HUDEP-2 (cell line): Measurements from ENCODE around the gene TPD52L1.

ENCODE experiments used
- DNase-seq, 76 experiments: peaks; one replicate each; lab custom pipeline; 2025; ENCODE audit not compliant: unreplicated experiment in 76 of 76; lab: John Stamatoyannopoulos, UW

Gene TPD52L1

DNA sequence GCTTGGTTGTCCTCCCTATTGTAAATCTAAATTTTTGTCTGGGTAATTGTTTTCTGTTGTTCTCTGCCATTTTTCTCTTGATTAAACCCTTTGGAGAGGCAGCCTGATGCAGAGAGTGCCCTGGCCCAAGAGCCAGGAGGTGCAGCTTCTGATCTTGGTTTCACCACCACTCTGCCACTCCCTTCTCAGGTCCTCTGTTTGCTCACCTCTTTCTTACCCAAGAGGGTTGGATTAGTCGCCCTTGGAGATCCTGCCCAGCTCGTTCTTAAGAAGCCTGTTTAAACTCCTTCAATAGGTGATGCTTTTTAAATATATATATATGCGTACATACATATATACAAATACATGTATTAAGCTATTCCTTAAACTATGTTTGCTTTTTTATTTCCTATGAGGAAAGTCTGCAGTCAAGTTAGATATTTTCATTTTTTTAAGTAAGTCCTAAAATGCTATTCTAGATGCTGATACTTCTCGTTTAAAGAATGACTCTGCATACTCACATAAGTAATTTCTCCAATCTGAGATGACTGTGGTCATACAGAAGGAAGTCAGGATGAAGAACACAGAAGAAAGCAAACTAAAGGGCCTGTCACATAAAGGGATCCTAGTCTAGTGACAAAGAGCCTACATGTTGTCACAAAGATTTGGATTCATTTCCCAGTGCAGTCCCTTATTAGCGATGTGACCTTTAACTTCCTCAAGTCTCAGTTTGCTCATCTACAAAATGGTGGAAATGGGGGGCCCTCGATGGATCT, 19.9 kb downstream of the TPD52L1 start:
- DNase-seq = no peak

GRCh38 chr6:125174626-125175025, 21.1 kb downstream of the TPD52L1 start:
- DNase-seq = no peak

- DNase-seq = no peak
These were observed 22.0 kb downstream of the TPD52L1 start for GRCh38 chr6:125175466-125176048.

DNA sequence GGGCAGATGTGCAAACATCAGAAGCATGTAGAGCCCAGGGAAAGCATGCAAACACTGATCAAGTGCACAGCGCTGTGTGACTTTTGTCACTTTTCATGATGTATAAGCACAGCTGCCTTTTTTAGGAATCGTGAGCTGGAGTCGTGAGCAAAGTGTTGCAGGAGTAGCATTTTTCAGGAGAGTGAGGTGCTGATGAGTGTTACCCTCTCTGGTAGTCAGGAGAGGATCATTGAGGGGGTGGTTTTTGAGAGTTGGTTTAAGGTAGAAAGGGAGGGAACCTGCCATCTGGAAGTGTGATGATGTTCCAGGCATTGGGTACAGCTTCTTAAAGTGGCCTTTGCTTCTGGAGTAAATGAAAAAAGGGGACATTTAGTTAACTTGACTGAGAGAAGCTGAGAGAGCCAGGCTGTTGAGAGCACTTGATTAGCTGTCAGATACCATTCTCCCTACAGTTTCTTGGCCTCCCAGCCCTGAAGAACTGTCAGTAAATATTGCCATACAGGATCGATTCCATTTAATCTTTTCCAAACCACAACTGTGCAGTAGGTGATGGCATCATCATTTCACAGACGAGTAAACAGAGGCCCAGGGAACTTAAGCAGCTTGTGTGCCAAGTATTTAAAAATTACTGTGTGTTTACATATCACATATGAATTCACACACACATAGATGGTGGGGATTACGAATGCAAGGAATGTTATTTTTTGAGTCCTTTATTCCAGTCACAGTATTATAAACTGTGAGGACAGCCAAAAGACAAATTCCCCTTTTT, 28.9 kb downstream of the TPD52L1 start:
- no peak for DNase-seq

- no peak for DNase-seq
These were observed 29.8 kb downstream of the TPD52L1 start for GRCh38 chr6:125183391-125183790.

GRCh38 chr6:125188037-125188436, 34.5 kb downstream of the TPD52L1 start:
- DNase-seq = no peak

DNA sequence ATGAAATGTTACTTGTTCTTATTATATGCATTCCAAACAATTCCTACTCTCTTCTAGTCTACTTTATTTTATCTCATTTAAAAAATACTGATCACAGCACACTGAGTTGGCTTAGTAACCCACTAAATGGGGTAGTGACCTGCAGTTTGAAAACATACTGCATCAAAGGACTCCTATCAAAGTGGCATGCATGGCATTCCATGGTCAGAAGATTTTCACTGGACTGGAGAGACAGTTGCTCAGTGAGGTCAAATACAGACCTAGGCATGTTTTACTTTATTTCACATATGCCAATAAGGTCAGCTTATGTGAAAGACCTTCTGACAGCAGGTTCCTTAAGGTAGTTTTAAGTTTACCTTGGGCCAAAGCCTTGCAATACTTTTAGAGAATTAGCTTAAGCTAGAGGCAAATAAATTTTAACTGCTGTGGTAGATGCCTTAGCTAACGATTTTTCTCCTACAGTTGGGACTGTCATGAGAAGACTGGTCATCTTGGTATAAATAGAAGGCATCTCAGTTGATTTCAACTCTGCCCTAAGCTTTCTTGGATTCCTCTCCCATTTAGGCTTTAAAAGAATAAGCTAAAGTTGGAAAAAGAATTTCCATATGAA, 35.1 kb downstream of the TPD52L1 start:
- no peak for DNase-seq

- DNase-seq = no peak
These were observed 35.9 kb downstream of the TPD52L1 start for GRCh38 chr6:125189494-125189893.

DNA sequence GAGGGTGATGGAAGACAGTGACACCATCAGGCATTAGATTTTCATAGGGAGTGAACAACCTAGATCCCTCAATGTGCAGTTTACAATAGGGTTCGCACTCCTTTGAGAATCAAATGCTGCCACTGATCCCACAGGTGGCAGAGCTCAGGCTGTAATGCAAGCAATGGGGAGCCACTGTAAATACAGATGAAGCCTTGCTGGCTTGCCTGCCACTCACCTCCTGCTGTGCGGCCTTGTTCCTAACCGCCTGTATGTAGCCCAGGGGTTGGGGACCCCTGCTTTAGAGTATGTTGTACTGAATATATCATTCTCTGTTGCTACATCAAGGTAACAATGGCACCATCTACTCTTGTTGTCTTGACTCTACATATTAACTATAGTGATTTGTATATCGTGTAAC, 37.1 kb downstream of the TPD52L1 start:
- no peak for DNase-seq

DNA sequence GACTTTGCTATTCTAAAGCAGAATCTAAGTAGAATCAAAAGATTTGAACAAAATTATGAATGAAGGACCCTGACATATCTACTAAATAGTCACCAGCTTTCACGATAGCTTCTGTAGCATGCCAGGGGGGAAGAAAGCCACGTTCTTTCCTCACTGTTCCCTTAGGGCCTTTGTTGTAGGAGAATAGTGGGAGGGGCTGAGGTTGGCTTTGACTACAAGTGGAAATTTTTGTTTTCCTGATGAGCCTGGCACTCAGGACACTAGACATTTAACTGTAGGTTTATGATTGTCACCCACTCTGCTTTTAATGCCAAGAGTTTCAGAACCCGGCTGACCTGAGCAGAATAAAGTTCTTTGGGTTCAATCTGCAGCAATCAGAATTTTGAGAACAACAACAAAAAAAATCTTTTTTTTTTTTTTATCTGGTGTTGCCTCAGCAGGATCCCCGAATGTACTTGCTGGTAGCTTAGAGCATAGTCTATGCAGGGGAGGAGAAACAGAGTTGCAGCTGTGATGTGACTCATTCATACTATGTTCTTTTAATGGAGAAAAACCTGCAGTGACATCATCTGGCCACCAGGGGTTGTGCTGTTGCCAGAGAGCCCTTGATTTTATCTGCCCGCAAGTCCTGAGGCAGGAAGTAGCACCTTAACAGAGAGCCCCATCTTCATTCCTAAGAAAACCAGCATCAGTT, 38.5 kb downstream of the TPD52L1 start:
- peak in 63 of 76 experiments; percentile 2 to 85 (median 46) for DNase-seq

DNA sequence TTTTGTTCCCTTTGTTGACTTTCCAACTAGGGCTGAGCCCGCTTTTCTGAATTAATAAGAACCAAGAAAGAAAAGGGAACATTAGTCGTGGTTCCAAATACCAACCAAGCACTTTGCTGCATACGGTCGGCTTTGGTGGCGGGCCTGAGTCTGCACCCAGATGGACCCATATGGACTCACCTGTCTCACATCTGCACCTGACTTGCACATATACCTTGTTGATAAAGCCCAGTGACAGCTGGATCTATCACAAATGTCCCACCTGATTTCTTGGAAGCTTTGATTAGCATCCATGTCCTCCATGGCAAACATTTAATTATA, 39.0 kb downstream of the TPD52L1 start:
- DNase-seq = no peak

DNA sequence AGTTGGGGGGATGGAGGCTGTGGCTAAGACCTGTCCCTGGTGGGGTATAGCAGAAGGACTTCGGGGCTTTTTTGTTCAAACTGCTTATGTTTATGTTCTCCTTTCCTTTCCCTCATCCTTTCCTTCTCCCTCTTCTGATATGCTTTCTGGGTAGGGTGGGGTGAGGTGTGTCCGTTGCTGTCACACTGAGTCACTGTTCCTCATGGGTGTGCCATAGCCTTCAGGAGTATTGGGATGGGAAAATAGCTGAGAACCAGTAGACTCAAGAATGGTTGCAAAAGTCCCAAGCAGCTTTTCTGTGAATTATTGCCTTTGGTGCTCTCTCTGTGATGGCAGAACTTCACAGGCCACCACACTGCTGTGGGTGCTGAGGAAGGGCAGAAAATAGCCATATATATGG, 39.6 kb downstream of the TPD52L1 start:
- DNase-seq = no peak

DNA sequence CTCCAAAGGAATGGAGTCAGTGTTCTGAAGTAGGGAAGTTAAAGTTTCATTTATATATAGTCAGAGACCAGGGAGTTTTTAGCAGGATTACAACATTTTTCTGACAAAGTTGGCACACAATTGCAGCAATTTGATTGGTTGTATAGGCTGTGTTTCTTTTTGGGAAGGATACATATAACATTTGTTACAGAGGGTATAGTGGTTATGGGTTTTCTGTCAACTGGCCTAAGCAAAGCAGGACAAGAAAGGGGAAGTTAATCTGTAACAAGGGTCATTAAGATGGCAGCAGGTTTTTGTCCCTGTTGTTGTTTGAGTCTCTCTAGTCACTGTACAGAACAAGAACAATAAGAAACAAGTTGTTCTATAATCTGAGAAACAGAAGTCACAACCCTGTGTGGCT, 41.4 kb downstream of the TPD52L1 start:
- DNase-seq = no peak

GRCh38 chr6:125195526-125195925, 42.0 kb downstream of the TPD52L1 start:
- no peak for DNase-seq

- no peak for DNase-seq
These were observed 43.0 kb downstream of the TPD52L1 start for GRCh38 chr6:125196613-125197012.

GRCh38 chr6:125197795-125198269, 44.3 kb downstream of the TPD52L1 start:
- no peak for DNase-seq

GRCh38 chr6:125198398-125198937, 44.9 kb downstream of the TPD52L1 start:
- DNase-seq = no peak

- no peak for DNase-seq
These were observed 47.4 kb downstream of the TPD52L1 start for GRCh38 chr6:125200941-125201340.

- DNase-seq = peak in 15 of 76 experiments; percentile 2 to 51 (median 19)
These were observed 48.6 kb downstream of the TPD52L1 start for GRCh38 chr6:125201961-125202729.

DNA sequence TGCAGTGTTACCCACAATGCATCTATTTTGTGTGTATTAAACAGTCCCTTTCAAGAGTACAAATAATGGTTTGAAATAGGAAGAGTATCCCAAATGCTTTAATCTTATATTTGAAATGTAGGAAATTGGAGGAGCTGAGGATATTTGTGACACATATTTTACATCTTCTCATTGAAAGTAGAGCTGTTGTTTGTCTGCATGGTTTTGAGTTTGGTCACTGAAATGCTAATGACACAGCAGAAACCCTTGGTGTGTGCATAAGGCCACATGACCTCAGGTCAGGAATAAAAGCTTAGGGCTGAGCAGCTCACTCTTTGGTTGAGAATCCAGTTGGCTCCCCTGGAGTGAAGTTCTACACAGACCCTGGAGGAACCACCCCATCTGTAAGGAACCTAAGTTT, 49.8 kb downstream of the TPD52L1 start:
- no peak for DNase-seq
